ENCODE results near the gene GDF15.
"Not testable (repeated sequence)": the region's sequence is repeated elsewhere in the genome, so short reads cannot be mapped to it uniquely, and the experiment has no call there.

Gene GDF15

DNA sequence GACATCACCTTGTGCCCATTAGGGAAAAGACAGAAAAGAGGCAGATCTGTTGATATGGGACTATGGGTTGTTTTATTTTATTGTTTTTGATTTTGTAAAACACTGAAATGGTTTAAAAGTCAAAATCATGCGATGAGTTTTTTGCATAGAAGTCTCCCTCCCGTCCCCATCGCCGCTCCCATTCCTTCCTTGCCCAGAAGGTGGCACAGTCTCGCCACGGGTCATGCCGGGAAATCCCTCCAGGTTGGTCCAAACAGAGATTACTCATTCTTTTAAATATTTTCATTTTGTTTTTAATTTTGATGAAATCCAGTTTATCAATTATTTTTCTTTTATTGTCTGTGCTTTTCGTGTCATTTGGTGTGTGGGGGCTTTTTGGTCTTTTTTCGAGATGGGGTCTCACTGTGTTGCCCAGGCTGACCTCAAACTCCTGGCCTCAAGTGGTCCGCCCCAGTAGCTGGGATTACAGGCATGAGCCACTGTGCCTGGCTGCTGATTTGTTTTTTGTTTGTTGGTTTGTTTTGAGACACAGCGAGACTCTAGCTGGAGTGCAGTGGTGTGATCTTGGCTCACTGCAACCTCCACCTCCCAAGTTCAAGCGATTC, 36.3 kb upstream of the GDF15 start:
- DNase-seq (ENCODE audit: low read depth): peak; percentile 56
- no peak overlapping the region for H3K4me3 ChIP-seq (ENCODE audit: low read depth, low read length)
- TF ChIP-seq MYC (IDR thresholded peaks at IDR 0.05; ENCODE audit: low read depth, low read length): no peak
- no peak for TF ChIP-seq POLR2A (IDR thresholded peaks at IDR 0.05; ENCODE audit: extremely low read depth, insufficient read length)
- TF ChIP-seq, protein P1, sequence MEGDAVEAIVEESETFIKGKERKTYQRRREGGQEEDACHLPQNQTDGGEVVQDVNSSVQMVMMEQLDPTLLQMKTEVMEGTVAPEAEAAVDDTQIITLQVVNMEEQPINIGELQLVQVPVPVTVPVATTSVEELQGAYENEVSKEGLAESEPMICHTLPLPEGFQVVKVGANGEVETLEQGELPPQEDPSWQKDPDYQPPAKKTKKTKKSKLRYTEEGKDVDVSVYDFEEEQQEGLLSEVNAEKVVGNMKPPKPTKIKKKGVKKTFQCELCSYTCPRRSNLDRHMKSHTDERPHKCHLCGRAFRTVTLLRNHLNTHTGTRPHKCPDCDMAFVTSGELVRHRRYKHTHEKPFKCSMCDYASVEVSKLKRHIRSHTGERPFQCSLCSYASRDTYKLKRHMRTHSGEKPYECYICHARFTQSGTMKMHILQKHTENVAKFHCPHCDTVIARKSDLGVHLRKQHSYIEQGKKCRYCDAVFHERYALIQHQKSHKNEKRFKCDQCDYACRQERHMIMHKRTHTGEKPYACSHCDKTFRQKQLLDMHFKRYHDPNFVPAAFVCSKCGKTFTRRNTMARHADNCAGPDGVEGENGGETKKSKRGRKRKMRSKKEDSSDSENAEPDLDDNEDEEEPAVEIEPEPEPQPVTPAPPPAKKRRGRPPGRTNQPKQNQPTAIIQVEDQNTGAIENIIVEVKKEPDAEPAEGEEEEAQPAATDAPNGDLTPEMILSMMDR (IDR thresholded peaks at IDR 0.05; ENCODE audit: low read depth, low read length): peak; percentile 66
- TF ChIP-seq, protein P2, sequence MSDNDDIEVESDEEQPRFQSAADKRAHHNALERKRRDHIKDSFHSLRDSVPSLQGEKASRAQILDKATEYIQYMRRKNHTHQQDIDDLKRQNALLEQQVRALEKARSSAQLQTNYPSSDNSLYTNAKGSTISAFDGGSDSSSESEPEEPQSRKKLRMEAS (IDR thresholded peaks at IDR 0.05; ENCODE audit: low read depth, low read length): no peak

DNA sequence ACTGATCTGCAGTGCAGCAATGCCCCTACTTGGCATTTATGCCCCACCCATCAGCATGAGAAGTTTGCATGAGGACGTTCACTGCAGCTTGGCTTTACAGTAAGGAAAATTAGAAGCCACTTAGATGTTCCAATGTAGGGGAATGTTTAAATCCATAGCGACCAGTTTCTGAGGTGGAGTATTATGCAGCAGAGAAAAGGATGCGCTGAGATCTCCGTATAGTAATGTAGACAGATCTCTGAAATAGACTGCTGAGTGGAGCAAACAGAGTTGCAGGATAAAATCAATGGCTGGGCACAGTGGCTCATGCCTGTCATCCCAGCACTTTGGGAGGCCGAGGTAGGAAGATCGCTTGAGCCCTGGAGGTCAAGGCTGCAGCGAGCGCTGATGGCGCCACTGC, 35.5 kb upstream of the GDF15 start:
- H3K4me3 ChIP-seq (ENCODE audit: low read depth, low read length): no peak overlapping the region
- DNase-seq (ENCODE audit: low read depth): no peak
- TF ChIP-seq, protein P1 (IDR thresholded peaks at IDR 0.05; ENCODE audit: low read depth, low read length): no peak
- TF ChIP-seq POLR2A (IDR thresholded peaks at IDR 0.05; ENCODE audit: extremely low read depth, insufficient read length): no peak
- TF ChIP-seq MYC (IDR thresholded peaks at IDR 0.05; ENCODE audit: low read depth, low read length): no peak
- TF ChIP-seq, protein P2 (IDR thresholded peaks at IDR 0.05; ENCODE audit: low read depth, low read length): no peak

DNA sequence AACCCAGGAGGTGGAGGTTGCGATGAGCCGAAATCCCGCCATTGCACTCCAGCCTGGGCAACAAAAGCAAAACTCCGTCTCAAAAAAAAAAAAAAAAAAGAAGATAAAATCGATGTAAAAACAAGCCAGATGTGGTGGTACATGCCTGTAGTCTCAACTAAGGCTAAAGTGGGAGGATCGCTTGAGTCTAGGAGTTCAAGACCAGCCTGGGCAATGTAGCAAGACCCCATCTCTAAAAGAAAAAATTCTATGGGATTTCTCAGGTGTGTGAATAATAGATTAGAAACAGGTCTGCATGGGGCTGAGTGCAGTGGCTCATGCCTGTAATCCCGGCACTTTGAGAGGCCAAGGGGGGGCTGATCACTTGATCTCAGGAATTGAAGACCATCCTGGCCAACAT, 34.4 kb upstream of the GDF15 start:
- DNase-seq (ENCODE audit: low read depth): no peak
- TF ChIP-seq, protein P2 (IDR thresholded peaks at IDR 0.05; ENCODE audit: low read depth, low read length): no peak
- TF ChIP-seq, protein P1 (IDR thresholded peaks at IDR 0.05; ENCODE audit: low read depth, low read length): no peak
- TF ChIP-seq POLR2A (IDR thresholded peaks at IDR 0.05; ENCODE audit: extremely low read depth, insufficient read length): no peak
- no peak for TF ChIP-seq MYC (IDR thresholded peaks at IDR 0.05; ENCODE audit: low read depth, low read length)
- H3K4me3 ChIP-seq (ENCODE audit: low read depth, low read length): no peak overlapping the region

DNA sequence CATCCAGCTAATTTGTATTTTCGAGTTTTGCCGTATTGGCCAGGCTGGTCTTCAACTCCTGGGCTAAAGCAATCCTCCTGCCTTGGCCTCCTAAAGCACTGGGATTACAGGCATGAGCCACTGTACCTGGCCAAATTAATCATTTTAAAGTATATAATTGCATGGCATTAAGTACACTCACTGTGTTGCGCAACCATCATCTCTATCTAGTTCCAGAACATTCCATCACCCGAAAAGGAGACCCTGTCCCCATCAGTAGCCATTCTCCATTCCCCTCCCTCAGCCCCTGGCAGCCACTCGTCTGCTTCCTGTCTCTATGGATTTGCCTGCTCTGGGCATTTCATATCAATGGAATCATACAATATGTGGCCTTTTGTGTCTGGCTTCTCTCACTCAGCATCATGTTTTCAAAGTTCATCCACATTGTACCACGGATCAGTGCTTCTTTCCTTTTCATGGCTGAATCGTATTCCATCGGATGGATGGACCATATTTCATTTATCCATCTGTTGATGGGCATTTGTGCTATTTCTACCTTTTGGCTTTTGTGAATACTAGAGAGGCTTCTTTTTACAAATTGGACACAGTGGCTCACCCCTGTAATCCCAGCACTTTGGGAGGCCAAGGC, 32.5 kb upstream of the GDF15 start:
- TF ChIP-seq MYC (IDR thresholded peaks at IDR 0.05; ENCODE audit: low read depth, low read length) (no peak), POLR2A (IDR thresholded peaks at IDR 0.05; ENCODE audit: extremely low read depth, insufficient read length) (no peak)
- TF ChIP-seq, protein P1 (IDR thresholded peaks at IDR 0.05; ENCODE audit: low read depth, low read length): no peak
- TF ChIP-seq, protein P2 (IDR thresholded peaks at IDR 0.05; ENCODE audit: low read depth, low read length): no peak
- no peak overlapping the region for H3K4me3 ChIP-seq (ENCODE audit: low read depth, low read length)
- no peak for DNase-seq (ENCODE audit: low read depth)

DNA sequence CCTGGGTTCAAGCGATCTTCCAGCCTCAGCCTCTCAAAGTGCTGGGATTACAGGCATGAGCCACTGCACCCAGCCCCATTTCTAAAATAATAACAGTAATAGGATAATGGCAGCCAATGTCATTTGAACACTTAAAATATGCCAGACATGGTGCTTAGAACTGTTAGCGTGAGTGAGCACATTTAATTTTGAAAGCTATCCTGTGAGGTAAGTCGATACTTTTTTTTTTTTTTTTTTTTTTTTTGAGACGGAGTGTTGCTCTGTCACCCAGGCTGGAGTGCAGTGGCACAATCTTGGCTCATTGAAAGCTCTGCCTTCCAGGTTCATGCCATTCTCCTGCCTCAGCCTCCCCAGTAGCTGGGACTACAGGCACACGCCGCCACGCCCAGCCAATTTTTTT, 31.2 kb upstream of the GDF15 start:
- not testable (repeated sequence) for DNase-seq (ENCODE audit: low read depth); H3K4me3 ChIP-seq (ENCODE audit: low read depth, low read length)

DNA sequence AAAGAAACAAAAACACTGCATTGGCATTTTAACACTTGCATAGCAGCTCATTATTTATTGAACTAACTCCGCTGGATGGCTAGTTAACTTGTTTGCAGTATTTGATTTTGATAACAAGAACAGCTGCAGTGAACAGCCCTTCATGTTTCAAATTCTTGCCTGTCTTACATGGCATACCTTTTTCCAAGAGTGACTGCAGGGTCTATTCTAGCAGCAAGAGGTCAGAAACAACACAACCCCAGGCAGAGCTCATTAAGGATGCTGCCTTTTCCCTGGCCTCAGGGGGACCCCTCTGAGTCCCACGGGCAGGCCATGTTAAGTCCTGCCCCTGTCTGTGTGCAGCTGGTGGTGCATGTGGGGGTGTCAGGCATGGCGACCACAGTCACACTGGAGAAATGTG, 28.9 kb upstream of the GDF15 start:
- no peak for TF ChIP-seq MYC (IDR thresholded peaks at IDR 0.05; ENCODE audit: low read depth, low read length)
- no peak for DNase-seq (ENCODE audit: low read depth)
- H3K4me3 ChIP-seq (ENCODE audit: low read depth, low read length): no peak overlapping the region

DNA sequence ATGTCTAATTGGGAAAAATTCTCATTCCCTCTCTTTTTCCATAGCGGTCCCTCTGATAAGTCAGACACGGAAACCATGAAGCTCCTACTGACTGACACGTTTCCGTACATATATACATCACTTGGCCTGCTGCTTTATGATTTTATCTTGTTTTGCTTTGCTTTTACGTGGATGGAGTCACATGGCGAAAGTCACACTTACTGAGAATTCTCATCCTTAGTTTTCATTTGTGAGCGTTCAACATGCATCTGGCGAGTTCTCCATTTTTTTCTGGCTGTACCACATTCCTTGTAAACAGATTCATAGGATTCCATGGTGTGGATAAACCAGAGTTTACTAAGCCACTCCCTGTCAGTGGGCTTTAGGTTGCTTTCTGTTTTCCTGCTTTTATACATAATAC, 24.3 kb upstream of the GDF15 start:
- no peak for DNase-seq (ENCODE audit: low read depth)
- H3K4me3 ChIP-seq (ENCODE audit: low read depth, low read length): no peak overlapping the region
- TF ChIP-seq, protein P2 (IDR thresholded peaks at IDR 0.05; ENCODE audit: low read depth, low read length): no peak
- TF ChIP-seq MYC (IDR thresholded peaks at IDR 0.05; ENCODE audit: low read depth, low read length) (no peak), POLR2A (IDR thresholded peaks at IDR 0.05; ENCODE audit: extremely low read depth, insufficient read length) (no peak)
- TF ChIP-seq, protein P1 (IDR thresholded peaks at IDR 0.05; ENCODE audit: low read depth, low read length): no peak

Measured in NB4 (cell line).